ENCODE results near the gene EYS. TPM values are rescaled to one million over a fixed set of nuclear protein-coding genes. Genes with fewer than 3 reads are reported as not detected.

The EYS gene
- total RNA-seq, 1 experiment from 2014 or later: not detected

- Histone ChIP-seq H2BK12ac (ENCODE audit: insufficient read length, low read depth, low read length) (no peak overlapping the region), H3K18ac (ENCODE audit: insufficient read length, low read depth, low read length) (no peak overlapping the region), H2BK5ac (ENCODE audit: insufficient read length, low read length) (no peak overlapping the region), H2BK120ac (ENCODE audit: low read depth, low read length, poor library complexity, severe bottlenecking) (no peak overlapping the region), H3K14ac (ENCODE audit: insufficient read depth, low read length) (no peak overlapping the region), H4K8ac (replicated peaks; ENCODE audit: insufficient read length, low read depth, low read length) (no peak overlapping the region), H3K4me2 (ENCODE audit: insufficient read depth, insufficient read length, low read length) (no peak overlapping the region), H3T11ph (ENCODE audit: low read length) (no peak overlapping the region), H3K23ac (ENCODE audit: insufficient read length, low read depth, low read length) (no peak overlapping the region), H3K27ac (ENCODE audit: insufficient read length, low read depth, low read length) (no peak overlapping the region), H4K5ac (ENCODE audit: insufficient read length, low read depth, low read length) (no peak overlapping the region), H3K79me2 (ENCODE audit: insufficient read depth, low read length) (no peaks in the 10 kb centered on the region), H3K4ac (ENCODE audit: low read depth, low read length) (no peak overlapping the region), H4K91ac (ENCODE audit: insufficient read length, low read depth, low read length) (no peak overlapping the region), H3K79me1 (ENCODE audit: insufficient read depth, low read depth, low read length, poor library complexity, severe bottlenecking) (no peaks in the 10 kb centered on the region), H2BK15ac (ENCODE audit: low read depth, low read length) (no peak overlapping the region), H3K23me2 (ENCODE audit: insufficient read length, low read depth, low read length, poor library complexity, severe bottlenecking) (no peaks in the 10 kb centered on the region), H2AFZ (ENCODE audit: low read length) (no peak overlapping the region), H3K9ac (ENCODE audit: extremely low read depth, insufficient read length, low read length) (no peak overlapping the region), H3K27me3 (ENCODE audit: insufficient read depth, low read length) (no peaks in the 10 kb centered on the region), H2BK20ac (ENCODE audit: low read depth, low read length, poor library complexity, severe bottlenecking) (no peak overlapping the region), H2AK5ac (ENCODE audit: insufficient read length, low read length) (no peak overlapping the region), H3K56ac (ENCODE audit: insufficient read length, low read depth, low read length) (no peak overlapping the region), H3K9me3 (ENCODE audit: control insufficient read depth, low read depth, low read length) (no peaks in the 10 kb centered on the region), H4K20me1 (ENCODE audit: control insufficient read depth, insufficient read depth, insufficient read length) (no peaks in the 10 kb centered on the region), H3K4me1 (ENCODE audit: insufficient read depth, low read length) (no peaks in the 10 kb centered on the region)
- Mint-ChIP-seq H3K9me3 (no peaks in the 10 kb centered on the region; a peak in 1 of 5 replicates), H3K4me3 (no peak overlapping the region), H3K27ac (no peak overlapping the region), H3K27me3 (ENCODE audit: low read depth) (no peaks in the 10 kb centered on the region), H3K4me1 (no peaks in the 10 kb centered on the region), H3K36me3 (ENCODE audit: insufficient read depth in 1 of 3, low read depth in 3 of 3) (no peaks in the 10 kb centered on the region)
- WGBS (ENCODE audit: extremely low coverage, insufficient read length, low lambda C conversion rate): no CpG with 5 or more reads among the region's 5 CpGs
- no peak for TF ChIP-seq CTCF (conservative IDR thresholded peaks at IDR 0.05)
- no peak for DNase-seq
Measured at GRCh38 chr6:64175296-64175695, 1531.7 kb downstream of the EYS start.
